ENCODE data around the gene PDCL2.

PDCL2 gene

GRCh38 chr4:55538531-55538930 is 53.5 kb downstream of the PDCL2 start:
- DNase-seq (ENCODE audit: low spot score), result no peak

DNA sequence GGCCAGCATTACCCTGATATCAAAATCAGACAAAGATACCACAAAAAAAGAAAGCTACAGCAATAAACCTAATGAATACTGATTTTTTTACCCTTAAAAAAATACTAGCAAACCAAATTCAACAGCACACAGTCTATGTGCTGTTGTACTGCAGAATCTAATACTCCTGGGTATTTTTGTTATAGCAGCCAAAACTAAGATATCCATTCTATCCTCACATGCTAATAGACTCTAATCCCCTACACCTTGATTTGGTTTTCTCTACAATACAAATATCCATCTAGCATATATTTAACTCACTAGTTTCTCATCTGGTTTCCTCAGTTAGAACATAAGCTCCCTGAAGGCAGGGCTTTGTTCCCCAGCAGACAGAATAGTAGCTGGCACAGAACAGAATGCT is 57.7 kb downstream of the PDCL2 start:
- no peak for DNase-seq (ENCODE audit: low spot score)

- no peak for DNase-seq (ENCODE audit: low spot score)
Measured at GRCh38 chr4:55530691-55531090, 61.4 kb downstream of the PDCL2 start.

DNA sequence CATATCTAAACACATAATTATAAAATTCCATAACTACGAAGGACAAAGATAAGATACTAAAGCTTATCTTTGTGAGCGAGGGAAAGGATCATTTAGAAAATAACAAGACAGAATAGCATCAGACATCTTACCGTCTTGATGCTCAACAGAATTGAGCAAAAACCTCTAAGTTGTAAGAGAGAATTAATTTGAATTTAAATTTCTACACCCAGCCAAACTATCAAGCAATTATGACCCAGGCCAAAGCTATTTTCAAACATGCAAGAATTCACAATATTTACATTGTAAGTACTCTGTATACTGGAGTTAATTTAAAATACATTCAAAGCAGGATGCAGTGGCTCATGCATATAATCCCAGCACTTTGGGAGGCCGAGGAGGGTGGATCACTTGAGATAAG is 61.9 kb downstream of the PDCL2 start:
- DNase-seq (ENCODE audit: low spot score), result no peak

DNA sequence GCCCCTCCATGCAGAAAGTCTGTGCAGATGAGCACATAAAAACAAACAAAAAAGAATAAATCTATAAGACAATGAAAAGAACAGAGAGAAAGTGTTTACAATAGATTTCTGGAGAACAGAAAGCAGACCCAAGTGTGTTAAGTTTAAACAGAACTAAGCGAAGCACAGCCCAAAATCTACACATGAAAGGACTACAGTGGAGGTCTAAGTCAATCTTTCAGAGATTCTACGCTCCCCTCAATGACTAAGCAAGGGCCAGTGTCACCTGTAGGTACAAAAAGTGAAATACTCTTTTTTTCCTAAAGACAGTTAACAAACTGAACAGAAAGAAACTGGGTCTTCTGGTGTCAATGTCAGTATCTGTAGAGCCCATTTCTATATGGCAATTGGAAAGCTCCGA is 63.6 kb downstream of the PDCL2 start:
- DNase-seq (ENCODE audit: low spot score), result no peak

DNA sequence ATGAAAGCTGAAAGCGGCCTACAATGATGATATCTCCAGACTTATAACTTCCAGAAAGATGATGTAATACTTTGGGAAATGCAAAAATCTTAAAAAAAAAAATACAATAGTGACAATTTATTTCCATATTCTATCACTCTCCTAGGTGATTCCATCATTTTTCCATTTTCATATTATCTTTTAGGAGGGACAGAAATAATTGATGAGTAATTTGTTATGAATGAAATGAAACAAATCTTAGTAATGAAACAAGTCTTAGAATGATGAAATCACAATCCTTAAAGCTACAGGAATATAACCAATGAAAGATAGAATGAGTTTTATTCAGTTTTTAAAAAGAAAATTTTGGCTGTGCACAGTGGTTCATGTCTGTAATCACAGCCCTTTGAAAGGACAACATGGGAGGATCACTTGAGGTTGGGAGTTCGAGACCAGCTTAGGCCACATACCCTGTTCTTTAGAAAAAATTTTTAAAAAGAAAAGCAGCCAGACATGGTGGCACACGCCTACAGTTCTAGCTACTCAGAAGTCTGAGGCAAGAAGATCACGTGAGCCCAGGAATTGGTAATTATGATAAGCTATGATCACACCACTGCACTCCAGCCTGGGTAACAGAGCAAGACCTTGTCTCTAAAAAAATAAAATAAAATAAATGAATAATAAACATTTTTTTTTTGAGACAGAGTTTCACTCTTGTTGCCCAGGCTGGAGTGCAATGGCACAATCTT is 67.0 kb downstream of the PDCL2 start:
- no peak for DNase-seq (ENCODE audit: low spot score)

- no peak for DNase-seq (ENCODE audit: low spot score)
Measured at GRCh38 chr4:55518442-55518841, 73.6 kb downstream of the PDCL2 start.

DNA sequence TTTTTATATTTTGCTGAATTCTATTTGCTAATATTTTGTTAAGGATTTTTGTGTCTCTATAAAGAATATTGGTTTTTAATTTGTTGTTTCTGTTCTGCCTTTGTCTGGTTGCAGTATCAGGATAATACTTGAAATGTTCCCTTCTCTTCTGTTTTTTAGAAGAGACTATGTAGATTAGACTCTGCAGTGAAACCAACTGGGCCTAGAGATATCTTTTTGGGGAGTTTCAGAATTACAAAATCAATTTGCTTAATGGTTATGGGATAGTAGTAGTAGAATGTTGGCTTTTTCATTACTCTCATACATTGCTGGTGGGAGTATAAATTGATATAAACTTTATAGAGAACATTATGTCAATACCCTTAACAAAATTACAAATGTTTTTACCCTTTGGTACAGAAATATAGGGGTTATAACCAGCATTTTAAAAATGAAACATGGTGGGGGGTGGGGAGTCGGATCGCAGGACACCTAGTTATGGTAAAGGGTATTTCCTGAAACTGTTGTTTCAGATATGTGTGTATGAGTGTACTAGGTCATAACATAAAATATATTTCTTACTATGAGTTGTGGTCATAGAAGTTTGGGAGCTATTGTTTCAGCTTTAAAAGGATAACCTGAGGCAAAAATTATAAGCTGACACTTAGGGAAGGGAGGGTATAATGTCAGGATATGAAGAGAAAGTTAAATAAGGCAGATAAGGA is 74.4 kb downstream of the PDCL2 start:
- DNase-seq (ENCODE audit: low spot score), result no peak

DNA sequence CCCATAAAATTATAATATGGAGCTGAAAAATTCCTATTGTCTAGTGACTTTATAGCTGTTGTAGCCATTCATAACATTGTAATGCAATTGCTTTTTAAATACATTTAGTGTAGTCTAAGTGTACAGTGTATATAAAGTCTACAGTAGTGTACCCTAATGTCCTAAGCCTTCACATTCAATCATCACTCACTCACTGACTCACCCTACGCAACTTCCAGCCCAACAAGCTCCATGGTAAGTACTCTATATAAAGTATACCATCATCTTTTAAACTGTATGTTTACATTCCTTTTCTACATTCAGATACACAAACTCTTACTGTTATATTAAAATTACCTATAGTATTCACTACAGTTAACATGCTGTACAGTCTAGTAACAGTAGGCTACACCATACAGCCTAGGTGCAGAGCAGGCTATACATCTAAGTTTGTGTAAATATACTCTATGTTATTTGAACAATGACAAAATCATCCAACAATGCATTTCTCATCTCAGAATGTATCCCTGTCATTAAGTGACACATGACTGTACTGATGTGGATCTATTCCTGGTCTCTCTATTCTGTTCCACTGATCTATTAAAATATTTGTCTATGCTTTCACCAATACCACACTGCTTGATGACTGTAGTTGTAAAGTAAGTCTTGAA is 79.0 kb downstream of the PDCL2 start:
- no peak for DNase-seq (ENCODE audit: low spot score)

- DNase-seq (ENCODE audit: low spot score), result no peak
Measured at GRCh38 chr4:55512077-55512476, 80.0 kb downstream of the PDCL2 start.

DNA sequence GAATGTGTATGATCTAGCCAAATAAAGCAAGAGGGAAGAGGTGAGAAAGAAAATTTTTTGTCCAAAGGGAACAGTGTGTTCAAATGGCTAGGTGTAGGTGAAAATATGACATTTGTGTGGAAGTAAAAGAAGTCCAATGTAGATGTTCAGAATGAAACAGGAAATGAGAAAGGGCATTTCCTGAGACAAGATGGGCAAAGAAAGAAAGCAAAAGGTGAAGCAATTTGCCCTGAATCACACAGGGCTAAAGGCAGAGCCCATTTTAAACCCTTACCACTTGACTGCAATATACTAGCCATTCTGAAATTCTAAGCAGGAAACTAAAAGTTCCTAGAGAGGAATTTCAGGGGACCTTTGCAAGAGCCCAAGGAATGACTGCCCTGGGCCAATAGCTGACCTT is 81.4 kb downstream of the PDCL2 start:
- DNase-seq (ENCODE audit: low spot score), result no peak

GRCh38 chr4:55509266-55509665 is 82.8 kb downstream of the PDCL2 start:
- DNase-seq (ENCODE audit: low spot score), result no peak

DNA sequence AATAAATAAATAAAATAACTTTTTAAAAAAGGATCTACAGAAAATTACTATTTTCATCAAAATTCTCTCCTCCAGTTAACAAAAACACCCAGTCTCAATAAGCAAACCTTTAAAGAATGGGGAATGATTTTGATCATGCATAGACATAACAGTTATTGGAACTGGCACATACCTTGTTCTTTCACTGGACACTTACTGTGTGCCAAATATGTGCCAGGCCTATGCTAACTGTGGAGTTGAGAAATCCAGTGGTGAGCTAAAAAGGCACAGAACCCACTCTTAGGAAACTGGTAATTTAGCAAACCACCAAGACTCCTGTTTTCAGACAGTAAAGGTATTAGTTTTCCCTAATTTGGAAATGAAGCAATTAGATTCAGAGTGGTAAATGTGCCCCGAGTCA is 84.4 kb downstream of the PDCL2 start:
- DNase-seq (ENCODE audit: low spot score), result no peak

All from iPS-NIHi11 (cell line).